T-helper 2 cell (primary cell): ENCODE measurements around the gene GNPTG.

Experiments used
- DNase-seq, 5 experiments: peaks; one replicate each; pipeline versions ENCODE4 v3.0.0 to v3.0.0-alpha.2; 2012 to 2022

GNPTG gene

DNA sequence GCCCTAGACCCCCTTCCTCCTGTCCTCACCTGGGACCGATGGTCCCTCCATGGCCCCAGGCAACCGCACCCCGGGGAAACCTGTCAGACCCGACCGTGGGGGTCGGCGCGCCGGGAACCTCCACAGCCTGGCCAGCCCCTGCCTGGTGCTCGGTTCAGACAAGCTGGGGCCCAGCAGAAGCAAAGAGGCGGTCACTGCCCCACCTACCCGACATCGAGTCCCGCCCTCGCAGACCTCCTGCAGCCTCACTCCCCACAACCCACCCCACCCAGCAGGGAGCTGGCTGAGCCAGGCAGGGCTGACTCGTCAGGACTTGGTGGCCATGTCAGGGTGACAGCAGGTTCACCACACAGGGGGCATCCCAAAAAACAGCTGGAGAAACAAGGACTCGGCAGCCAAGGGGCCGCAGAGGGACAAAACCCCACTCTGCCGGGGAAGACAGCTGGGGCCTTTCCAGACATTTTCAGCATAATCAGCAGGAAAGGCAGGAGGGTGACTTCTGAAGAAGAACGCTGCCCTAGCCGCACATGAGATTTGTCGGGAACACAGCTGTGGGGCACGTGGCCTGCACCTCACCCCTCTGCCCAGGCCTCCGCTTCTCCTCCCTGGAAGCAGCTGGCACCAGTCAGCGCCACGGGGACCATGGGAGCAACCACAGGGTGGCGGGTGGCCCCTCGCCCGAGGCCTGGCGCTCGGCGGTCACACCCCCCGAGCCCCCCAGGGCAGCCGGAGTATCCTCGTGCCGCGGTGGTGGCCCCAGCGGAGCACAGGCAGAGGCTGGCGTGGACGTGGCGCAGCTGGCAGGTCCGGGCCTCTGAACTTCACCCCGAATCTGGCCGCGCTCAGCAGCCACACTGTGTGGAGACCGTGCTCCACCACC lies 22.9 kb downstream of the GNPTG start:
- no peak for DNase-seq

DNA sequence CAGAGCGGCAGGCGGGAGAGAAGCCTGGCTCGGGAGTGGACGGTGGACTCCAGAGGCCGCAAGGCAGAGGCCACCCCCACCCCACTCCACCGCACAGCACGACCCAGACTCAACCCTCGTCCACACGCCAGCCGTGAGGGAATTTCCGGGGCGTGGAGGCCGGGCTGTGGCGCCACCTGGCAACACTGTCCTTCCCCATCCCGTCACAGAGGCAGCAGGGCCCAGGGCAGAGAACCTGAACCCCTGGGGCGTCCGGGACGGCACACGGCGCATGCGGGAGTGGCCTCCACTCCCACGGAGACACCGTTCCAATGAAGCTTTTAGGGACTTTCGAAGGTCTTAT lies 23.5 kb downstream of the GNPTG start:
- no peak for DNase-seq

DNA sequence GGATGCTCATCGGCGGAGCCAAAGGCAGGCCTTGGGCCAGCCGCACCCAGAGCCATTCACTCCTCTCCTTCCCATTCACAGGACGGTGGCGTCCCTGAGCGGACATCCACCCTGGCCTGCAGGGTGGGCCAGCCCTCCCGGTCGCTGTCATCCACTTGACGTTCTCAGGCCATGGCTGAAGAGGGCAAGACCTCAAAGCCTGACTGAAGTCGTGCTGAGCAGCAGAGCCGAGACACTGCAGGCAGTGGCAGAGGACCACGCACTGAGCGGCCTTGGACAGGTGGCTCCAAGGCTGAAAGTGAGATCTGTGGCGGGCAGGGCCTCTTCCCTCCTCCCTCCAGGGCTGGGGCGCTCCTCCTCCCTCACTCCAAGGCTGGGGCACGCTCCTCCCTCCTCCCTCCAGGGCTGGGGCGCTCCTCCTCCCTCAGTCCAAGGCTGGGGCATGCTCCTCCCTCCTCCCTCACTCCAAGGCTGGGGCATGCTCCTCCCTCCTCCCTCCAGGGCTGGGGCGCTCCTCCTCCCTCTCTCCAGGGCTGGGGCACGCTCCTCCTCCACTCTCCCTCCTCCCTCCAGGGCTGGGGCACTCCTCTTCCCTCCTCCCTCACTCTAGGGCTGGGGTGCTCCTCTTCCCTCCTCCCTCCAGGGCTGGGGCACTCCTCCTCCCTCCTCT lies 24.1 kb downstream of the GNPTG start:
- DNase-seq = no peak

DNA sequence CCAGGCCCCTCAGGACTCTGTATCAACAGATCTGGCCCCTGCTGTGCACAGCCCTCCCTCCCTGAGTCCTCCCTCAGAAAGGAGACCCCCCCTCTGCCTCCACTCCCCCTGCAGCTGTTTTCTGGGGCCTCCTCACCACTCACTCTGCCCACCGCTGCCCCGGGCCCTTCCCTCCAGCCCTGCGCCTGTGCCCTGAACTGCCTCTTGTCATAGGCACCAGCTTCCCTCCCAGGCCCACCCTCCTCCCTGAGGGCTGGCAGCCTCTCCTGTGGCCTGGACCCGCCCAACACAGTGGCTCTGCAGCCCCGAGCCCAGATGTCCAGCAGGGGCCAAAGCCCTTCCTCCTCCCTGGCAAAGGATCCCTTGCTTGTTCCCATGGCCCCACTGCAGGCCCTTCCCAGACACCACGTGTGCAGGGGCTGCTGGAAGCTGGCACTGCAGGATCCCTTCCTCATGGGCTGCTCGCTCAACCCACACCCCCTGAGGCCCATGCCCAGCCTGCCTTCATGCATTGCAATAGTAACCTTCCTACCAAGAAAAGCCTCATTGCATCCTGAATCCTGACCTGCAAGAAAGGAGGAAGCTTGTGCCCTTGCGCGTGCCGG lies 25.8 kb downstream of the GNPTG start:
- no peak for DNase-seq

DNA sequence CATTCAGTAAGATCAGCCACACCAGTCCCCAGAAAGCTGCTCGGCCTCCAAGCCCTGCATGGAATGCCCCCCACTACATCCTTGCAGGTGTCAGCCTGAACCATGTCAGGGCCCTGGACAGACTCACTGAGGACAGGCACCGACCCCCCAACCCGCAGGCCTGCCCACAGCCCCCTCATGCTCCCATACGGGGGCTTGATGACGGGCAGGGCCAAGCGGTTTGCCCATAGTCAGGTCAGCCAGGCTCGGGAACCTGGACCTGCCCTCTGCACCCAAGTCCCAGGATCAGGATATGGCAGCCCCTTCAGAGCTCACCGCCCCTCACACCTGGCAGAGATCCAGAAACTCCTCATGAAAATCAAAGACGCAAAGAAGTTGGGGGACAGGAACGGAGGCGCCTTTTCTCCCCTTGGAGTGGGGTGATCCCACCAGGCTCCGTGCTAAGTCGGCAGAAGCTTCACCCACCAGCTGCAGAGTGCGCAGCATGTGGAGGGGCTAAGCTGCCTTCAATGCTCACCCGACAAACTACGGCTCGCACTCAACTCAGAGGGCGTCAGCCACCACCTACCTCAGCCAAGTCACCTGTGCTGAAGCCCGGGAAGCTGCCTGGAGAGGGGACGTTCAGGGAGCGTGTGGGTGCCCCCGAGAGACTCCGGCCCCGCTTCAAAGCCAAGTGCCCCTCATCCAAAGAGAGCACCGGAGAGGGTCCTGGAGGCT lies 26.5 kb downstream of the GNPTG start:
- DNase-seq = no peak

DNA sequence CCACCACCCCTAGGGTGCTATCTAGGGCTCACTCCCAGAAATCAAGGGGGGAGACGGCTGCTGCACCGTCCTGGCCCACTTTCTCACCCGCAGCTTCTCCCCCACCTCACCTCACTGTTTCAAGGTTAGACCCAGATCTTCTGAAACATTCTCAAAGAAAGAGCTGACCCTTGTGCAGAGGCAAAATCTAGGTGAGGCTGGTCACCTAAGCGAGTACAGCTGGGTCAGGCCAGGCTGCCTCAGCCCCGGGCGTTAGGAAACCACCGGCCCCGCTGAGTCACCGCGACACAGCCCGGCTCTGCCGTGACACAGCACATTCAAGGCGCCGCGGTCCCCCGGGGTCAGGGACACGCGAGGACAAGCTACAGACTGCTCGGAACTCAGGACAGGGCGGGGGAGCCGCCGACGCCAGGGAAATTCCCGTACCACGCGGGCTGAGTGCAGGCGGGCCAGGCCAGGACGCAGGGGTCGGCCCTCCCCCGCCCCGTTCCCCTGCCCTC lies 27.1 kb downstream of the GNPTG start:
- peak; percentile 39 to 61 (median 55) for DNase-seq

DNA sequence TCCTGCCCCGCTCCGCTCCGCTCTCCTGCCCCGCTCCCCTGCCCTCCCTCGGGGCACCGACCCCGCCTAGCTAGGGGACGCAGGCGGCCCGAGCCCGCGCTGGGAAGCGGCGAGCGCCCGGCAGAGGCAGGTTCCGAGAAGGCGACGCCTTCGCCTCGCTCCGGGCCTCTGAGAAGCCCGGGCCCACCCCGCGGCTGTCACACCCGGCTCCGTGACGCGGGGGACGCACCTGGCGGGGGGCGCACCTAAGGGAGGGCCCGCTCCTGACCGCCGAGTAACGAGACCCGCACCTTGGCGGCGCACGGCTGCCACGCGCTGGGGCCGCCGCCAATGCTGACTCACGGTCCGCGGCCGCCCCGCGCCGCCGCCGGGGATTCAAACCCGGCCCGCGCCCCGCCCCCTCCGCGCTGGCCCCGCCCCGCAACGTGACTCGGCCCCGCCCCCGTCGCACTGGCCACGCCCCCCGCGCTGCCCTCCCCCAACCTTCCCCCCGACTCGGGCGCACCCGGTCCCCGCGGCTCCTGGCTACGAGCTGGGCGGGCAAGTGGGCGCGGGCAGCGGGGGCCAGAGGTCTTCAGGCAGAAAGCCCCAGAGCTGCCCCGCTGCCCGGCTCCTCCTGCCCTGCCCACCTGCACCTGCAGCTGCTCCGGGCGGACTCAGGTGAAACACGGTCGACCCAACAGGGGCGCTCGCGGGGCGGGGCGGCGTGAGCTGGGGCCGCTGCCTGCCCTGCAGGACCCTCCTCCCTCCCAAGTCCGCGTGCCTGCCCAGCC lies 27.8 kb downstream of the GNPTG start:
- DNase-seq = peak; percentile 48 to 66 (median 59)

DNA sequence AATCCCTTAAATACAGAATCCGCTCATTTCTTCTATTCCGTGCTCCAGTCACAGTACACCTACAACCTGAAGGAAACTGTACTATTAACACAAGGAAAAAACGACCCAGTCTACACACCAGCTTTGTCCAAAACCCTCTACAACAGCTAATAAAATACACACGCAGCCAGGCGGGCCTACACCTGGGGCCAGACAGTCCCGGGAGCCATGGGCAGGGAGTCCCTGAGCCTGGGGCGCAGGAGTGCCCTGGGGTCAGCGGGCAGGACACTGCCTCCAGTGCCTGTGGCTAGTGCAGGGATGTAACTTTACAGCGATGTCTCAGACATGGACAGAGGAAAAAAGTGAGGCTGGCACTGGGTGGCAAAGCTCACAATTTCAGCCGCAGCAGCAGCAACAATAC lies 28.5 kb downstream of the GNPTG start:
- no peak for DNase-seq

DNA sequence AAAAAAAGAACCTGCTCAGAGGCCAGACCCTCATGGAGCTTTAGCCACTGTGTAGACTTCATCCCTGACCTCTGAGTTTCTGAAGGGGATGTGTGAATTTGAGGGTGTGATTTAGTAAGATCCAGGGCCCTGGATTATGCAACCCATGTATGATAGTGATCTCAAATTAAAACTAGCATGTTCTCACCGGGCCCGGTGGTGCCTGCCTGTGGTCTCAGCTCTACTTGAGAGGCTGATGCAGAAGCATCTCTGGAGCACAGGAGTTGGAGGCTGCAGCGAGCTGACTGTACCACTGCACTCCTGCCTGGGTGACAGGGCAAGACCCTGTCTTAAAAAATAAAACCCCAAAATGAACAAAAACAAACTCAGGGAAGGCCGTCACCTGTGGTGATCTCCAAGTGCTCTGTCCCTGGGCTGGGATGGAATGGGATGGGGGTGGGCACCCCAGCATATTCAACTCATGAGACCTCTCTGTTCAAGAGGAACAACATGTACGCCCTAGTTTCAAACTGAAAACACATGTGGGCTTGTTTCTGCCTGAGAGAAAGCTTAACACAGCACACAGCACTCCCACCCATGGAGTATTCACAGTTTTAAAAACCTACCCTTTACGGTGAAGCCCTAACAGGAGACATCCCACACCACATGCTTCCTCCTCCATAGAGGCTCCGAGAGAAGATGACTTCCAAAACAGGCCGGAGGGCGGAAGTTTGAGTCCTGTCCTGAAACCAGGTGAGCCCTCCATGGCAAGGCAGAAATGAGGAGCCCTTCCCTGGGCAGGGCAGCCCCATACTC lies 30.1 kb downstream of the GNPTG start:
- DNase-seq = no peak

DNA sequence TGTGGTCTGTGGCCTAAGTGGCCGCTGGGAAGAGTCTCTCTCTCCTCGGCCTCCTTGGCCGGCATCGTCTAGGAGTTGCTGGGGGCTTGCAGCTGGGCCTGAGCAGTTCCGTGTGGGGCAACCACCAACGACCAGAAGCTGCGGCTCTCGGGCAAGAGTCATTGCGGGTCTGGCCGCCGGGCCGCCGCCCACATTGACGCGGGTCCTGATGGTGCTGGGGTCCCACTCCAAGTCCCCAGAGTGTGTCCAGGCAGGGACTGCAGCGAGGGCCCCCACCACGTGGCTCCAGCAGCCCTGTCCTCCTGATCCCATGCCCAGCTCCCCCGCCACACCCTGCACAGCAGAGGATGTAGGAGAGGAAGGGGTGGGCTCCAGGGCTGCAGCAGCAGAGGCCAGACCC lies 31.8 kb downstream of the GNPTG start:
- DNase-seq = no peak

DNA sequence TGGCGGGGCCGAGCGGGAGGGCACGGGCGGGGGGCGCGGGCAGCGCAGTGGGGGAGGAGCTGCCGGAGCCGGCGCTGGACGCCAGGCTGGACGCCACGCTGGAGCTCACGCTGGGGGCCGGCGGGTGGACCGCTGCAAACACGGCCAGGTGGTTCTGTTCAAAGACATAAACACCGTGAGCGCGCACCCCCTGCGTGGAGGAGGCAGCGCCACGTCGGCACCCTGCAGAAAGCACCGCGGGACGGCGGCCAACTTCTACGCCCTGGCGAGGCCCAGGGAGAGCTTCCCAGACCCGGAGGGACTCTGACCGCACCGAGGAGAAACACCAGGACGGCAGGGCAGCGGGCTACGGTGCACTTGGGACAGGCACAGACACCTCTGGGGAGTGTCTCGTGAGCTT lies 33.5 kb downstream of the GNPTG start:
- no peak for DNase-seq

DNA sequence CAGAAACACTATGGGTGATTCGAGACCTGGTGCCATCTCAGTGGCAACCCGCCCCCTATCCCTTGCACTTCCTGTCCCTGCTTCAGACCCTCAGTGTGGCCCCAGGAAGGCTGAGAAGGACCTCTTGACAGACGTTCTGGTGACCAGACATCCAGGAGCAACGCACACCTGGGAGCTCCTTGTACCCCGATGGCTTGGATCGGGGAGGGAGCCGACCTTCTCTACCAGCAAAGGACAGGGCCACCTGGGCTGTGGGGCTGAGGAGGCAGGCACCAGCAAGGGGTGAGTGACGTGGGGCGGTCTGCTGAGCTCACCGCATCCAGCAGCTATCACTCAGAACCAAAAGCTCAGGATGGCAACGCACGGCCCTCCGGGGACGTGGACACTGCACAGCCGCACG lies 35.6 kb downstream of the GNPTG start:
- DNase-seq = no peak

DNA sequence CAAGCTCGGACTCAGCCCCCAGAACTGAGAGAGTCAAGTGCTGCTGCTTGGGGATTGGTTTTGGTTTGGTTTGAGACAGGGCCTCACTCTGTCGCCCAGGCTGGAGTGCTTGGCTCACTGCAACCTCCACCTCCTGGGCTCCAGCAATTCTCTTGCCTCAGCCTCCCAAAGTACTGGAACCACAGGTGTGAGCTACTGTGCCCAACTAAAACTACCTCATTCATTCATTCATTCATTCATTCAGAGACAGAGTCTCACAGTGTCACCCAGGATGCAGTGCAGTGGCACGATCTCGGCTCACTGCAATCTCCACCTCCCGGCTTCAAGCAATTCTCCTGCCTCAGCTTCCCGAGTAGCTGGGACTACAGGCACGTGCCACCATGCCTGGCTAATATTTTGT lies 38.0 kb downstream of the GNPTG start:
- DNase-seq = no peak

DNA sequence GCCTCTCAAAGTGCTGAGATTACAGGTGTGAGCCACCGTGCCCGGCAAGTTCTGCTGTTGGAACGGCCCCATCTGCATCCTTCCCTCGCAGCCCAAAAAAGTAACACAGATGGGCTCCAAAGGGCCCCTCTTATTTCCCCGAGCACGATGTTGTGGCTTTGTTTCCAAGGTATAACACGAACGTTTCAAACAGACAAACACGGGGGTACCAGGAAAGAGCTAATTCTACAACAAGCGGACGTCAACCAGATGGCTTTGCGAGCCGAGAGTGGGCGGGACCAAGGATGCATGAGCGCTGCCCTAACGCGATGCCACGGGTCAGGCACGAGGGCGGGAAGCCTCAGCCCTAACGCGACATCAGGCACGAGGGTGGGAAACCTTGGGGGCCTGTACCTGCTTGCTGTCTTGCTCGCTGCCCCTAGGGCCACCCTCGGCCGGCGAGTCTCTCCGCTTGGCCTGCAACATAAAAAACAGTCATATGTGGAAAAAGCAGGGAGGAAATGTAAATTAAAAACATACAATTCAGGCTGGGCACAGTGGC lies 38.6 kb downstream of the GNPTG start:
- DNase-seq = no peak

DNA sequence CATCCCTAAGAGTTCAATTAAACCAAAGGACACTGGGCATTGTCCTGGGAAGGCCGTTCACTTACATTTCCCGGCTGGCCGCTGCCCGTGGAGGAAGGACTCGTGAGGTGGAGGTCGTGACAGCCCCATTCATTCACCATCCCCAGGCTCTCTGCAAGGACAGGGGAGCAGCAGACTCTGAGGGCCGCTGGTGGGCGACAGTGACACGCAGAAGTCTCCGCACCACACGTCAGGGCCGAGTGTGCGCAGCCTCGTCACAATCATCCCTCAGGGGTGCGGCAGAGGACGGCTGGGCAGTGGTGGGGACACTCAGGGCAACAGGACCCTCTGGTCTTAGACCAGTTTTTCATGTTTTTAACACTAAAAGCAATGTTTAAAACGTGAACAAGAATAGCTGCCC lies 41.1 kb downstream of the GNPTG start:
- no peak for DNase-seq

DNA sequence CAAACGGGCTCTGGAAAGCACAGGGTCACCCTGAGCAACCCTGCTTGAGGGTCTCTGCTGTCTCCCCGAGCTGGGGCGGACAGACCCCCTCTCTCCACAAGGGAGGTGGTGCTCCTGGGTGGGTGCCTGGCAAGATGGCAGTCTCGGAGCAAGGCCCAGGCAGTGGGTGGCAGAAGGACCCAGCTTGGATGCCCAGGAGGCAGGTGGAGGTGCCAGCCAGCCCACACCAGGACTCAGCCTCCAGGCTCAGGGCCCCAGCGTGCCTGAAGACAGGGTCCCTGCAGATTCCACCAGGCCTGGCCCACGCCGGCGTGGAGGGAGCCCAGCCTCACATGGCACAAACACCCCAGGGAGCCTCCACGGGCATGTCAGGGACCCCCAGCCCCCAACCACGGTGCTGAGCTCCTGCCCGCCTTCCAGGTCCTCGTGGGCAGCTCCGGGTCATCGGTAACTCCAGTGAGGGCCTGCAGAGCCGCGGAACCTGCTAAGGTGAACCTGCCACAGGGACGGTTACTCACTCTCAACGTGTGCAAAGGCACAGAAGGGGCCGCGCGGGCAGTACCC lies 42.0 kb downstream of the GNPTG start:
- no peak for DNase-seq

DNA sequence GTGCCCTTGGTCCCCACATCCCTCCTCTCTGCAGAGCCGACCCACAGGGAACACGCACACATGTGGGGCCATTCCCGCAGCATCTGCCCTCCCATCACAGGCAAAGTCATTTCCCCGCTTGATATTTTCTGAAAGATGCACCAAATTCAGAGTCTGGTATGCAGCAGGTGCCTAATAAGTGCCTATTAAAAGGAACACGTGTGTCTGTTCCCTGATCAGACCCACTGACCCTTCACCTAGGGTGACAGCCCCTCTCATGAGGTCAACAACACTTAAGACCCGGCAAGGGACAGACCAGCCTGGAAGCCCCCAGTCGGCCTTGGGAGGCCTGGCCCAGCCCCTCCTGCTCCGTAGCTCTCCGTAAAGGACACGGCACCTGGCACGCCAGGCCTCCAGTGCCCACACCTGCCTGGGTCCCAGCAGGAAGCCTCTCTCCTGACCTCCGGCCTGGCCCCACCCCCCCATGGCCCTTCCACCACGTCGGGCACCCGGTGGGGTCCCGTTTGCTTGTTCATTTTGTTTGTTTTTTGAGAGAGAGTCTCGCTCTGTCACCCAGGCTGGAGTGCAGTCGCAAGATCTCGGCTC lies 42.7 kb downstream of the GNPTG start:
- DNase-seq = no peak

DNA sequence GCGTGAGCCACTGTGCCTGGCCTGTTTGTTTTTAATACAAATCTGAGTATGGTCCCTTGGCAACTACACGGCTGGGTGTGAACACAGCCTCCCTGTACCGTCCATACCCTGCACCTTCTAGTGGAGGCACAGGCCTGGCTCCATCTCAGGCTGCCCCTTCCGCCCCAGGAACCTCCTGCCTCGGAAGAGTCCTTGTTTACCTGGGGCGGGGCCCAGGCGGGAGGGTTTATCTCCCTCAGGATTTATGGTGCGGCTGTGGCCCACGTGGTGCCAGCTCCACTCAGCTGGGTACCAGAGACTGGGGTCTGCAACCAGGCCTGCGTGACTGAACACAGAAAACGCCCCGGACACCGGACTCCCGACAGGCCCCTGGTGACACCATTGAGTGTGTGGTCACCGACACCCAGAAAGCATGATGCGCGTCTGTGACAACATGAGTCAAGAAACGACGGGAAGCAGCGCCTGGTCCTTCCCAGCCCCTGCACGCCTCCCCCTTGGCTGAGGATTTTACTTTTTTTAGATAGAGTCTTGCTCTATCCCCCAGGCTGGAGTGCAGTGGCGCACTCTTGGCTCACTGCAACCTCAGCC lies 43.8 kb downstream of the GNPTG start:
- no peak for DNase-seq

DNA sequence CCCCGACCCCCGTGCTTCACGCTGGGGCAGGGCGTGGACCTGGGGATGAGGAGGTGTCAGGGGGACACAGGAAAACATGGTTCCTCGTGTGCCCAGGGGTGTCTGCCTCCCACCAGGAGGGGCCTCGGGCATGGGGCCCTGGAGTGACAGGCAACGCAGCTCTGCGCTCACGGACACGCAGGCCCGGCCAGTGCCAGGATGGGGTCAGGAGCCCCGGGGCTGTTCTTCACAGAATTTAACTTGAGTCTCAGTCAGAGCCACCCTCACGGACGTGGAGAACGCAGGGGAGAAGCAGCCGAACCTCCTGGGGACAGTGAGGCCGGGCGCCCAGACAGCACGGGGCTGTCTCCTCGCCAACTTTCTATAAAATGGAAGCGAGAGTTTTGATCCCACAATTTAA lies 46.0 kb downstream of the GNPTG start:
- no peak for DNase-seq

DNA sequence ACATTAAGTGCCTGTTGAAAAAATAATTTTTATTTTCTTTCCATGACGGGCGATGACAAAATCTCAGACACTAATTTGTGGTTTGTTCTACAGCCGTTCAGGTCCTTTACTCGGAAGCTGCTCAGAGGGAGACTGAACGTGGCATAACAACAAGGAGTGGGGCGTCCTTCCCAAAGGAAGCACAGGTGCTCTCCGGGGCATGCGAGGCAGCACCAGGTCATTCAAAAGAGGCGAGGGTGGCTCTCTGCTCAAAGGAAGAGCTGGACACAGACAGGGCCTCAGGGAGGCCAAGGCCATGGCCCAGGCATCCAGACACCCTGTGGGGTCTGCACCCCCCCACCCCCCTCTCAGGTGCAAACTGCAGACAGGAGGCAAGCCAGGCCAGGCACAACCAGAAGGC lies 46.6 kb downstream of the GNPTG start:
- no peak for DNase-seq
